HG02678 (cell line): ENCODE measurements around the gene ZNF330.
A peak's percentile ranks its signal among the peaks of the same experiment; 100 is the strongest.

Experiments
- ATAC-seq: cut with Tn5 transposase; IDR thresholded peaks from one replicate; pipeline ENCODE4 v1.9.1; 2021; ENCODE audit warnings: mild to moderate bottlenecking, moderate library complexity; ENCODE audit not compliant: unreplicated experiment

ZNF330 gene

DNA sequence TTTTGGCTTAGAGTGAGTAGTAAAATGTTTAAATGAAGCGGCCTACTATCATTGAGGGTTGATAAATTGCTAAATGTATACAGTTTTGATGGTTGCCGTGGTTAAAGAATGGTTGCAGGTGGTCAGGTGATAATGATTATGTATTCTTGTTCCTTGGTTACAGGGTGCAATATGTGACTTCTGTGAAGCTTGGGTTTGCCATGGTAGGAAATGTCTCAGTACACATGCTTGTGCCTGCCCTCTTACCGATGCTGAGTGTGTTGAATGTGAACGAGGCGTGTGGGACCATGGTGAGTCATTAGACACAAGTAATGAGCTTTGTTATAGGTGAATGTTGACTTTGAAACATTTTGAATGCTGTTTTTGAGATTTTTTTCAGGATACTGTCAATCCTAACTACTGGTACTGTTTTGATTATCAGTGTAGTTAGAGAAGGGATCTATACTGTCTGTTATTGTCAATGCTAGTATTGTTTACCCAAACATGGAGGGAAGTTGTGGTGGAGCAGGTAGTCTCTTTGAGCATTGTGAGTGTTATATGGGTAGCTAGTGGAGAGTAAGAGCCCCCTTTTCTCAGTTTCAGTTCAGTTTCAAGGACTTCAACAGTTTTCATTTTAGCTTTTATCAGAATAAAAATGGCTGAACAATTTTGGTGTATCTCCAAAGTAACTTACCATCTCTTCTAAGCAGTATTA lies 8.9 kb downstream of the ZNF330 start:
- peak; percentile 62 for ATAC-seq

DNA sequence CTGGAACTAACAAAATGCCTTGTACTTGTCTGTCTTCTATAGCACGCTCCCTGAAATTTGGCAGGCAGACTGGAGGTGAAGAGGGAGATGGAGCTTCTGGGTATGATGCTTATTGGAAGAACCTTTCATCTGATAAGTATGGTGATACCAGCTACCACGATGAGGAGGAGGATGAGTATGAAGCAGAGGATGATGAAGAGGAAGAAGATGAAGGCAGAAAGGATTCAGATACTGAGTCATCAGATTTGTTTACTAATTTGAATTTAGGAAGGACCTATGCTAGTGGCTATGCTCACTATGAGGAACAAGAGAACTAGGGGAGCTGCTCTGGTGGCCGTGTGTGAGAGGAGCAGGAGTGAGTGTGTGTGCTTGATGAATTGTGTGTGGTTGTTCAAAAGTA lies 13.0 kb downstream of the ZNF330 start:
- no peak for ATAC-seq

DNA sequence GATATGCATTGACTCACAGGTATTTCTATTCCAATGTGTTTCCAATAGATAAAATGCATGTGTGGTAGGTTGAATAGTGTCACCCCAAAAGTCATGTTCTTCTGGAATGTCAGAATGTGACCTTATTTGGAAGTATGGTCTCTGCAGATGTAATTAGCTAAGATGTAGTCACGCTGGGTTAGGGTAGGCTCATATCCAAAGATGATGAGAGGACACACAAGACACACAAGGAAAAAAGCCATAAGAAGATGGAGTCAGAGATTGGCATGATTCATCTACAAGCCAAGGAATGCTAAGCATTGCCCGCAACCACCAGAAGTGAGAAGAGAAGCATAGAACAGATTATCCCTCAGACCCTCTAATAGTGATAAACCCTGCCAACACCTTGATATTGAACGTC lies 17.5 kb downstream of the ZNF330 start:
- no peak for ATAC-seq

DNA sequence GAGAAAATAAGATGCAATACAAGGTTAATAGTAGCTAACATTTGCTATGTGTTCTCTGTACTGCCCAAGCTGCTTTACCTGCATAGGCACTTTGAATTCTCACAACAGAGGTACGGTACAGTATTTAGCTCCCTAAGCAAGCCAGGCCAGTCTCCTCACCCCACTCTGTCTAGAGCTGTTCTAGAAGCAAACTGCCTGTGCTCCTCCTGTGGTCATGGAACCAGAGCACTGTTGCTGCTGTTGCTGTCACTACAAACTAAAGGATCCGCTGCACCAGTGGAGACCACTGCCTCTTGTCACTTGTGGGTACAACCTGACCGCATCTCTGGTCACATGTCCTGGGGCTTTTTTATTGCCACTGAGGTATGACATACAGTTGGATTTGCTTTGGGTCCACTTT lies 19.6 kb downstream of the ZNF330 start:
- no peak for ATAC-seq

DNA sequence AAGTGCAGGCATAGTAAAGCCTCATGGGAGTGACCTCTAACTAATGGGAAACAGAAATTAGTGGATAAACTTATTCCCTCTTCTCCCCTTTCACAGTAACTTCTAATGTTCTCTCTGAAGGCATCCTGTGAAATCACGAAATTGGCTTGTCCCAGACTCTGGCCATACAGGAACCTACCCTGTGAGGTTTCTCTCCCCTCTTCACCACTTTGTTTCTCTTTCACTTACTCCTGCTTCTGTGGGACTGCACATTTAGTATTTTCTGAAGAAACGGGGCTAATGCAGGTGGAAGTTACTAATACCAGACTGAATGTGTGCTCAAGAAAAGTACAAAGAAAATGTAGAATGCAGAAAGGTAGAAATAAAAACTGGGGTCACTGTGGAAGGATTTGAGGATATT lies 20.0 kb downstream of the ZNF330 start:
- ATAC-seq: no peak

DNA sequence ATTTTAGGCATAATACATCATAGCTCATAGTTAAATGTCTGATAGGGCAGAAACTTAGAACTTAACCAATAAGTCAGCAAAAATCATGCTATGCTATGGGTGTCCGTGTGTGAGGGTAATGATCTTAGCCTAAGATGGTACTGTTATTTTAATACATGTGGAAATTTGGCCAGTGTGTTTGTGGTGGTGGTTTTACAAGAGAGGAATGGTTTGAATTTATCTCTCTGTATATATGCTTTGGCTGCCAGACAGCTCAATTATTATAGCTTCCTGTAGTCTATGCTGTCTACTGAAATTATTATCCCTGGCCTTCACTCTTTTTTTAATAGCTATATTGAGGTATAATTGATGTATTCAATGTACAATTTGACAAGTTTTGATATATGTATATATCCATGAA lies 21.3 kb downstream of the ZNF330 start:
- ATAC-seq: no peak

DNA sequence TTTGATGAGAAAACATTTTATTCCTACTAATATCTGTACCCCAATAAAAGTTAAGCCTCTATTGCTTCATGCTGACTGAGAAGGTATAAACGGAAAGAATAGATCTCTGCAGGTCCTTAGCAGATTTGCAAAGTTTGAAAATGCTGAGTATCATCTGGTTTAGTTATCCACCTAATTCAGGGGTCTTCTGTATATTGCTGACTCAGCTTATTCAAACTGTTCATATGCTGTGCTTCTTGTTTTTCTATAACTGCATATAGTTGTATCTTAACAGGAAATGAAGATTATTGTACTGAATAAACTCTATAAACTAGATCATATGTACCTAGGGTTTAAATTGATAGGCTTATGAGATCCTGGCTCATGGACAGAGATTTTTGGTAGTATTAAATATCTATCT lies 23.7 kb downstream of the ZNF330 start:
- no peak for ATAC-seq

DNA sequence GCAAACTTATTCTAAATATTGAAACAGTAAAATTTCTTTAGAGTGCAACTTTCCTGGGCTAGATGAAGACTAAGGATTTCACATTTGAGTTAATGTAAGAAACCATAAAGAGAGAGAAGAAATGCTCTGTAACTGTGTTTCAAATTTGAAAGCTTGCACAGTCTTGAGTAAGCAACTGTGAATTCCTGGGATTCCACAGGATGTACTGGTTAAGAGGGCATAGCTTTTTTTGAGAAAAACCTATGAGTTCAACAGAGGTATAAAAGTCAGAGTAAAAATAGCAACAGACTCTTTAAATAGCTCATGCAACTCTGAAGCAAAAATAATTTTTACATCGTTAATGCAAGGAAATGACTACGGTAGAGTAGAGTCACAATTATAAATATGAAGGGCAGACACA lies 25.5 kb downstream of the ZNF330 start:
- no peak for ATAC-seq

DNA sequence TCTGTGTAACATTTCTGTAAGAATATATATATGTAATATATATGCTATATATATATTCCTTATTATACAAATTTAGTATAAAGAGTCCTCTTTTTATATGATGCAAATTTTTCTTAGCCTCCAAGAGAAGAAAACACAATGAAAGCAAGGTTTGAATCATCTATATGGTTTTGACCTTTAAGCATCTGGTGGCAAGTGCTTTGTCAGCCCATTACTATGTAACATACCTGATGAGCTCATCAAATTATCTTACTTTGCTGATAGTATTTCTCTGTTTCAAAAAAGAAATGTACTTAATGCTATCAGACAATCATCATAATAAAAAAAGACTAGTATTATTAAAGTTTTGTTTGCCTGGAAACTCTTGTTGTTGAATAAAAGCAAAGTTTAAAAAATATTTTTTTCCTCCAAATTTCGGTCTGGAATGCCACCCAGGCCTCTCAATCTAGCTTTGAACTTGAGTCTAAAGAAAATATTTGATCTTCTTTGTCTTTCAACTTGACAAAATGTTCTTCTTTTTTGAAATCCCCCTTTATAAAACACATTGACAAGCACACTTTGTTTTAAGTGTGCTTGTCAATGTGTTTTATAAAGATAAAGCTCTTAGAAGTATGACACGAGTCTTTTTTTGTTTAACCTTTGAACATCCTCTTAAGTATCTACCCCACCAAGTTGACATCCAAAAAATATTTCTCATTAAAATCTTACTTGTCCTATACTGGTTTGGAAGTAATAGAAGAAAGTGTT lies 26.2 kb downstream of the ZNF330 start:
- no peak for ATAC-seq

DNA sequence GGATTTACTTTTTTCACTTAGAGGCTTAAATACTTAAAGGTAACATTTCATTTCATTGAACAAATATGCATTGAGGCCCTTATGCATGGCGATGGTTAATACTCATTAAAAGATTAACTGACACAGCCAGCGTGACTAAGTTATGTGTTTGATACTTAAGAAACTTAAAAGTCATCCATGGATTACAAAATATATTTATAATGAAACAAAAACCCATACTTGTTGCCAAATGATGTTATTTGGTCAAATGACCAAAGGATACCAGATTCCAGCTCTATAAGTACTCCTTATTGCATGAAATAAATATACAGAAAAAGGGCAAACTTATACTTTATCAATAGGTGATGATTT lies 26.7 kb downstream of the ZNF330 start:
- ATAC-seq: no peak

DNA sequence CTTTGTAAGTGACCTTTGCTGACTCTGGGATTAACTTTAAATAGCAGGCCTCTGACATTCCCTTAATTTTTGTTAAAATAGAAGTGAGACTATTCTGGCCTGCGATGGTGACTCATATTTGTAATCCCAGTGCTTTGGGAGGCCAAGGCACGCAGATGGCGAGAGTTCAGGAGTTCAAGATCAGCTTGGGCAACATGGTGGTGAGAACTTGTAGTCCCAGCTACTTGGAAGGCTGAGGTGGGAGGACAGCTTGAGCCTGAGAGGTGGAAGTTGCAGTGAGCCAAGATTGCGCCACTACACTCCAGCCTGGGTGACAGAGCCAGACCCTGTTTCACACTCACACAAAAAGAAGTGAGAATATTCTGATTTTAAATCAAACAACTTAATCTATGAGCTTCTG lies 27.3 kb downstream of the ZNF330 start:
- ATAC-seq: no peak

DNA sequence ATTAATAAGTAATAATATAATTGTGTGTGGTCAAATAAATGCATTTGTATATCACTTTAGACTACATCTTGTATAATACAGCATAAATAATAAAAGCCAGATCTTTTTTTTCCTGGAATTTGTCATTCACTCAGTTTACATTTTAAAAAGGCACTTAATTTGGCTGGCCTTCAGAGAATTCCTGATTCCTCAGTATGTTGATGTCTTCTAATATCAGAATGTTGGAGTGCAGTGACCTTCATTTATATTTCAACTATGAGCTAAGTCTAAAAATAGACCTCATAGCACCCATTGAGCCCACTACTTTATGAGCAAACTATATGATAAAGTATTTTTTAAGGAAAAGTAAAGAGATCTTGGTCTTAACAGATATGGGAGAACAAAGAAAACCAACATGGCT lies 27.8 kb downstream of the ZNF330 start:
- no peak for ATAC-seq

DNA sequence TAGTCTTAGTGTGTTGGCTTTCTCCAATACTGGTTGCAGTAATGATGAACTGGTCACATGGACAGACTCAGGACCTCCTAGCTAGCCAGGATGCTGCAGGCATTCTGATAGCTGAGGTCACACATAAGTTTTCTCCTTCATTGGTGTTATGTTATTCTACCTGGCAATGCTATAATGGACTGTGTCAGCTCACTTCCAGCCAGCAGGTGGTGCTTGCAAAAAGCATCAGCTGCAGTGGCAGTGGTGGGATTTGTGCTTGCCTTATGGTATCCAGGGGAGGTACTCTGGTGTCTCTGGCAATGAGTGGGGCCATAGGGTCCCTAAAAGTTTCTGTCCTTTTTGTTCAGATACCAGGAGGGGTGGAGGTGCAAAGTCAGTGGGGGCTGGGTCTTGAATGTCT lies 33.6 kb downstream of the ZNF330 start:
- no peak for ATAC-seq

DNA sequence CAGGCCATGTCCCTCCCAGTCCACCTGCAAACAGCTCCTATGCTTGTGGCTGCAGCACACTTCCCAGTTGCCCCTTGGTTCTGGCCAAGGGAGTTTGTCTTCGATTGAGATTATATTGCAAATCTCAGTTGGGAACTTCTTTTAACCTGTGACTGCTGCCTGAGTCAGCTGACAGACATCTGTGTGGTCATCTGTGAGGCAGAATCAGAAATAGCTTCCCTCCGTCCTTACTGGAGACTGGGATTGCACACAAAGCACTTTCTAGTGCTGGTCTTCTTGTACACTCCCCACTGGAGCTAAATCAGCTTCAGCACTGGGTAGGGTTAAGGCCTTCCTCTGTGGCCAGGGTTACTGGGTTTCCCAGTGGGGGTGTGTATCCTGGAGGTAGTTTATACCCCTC lies 34.3 kb downstream of the ZNF330 start:
- ATAC-seq: no peak

DNA sequence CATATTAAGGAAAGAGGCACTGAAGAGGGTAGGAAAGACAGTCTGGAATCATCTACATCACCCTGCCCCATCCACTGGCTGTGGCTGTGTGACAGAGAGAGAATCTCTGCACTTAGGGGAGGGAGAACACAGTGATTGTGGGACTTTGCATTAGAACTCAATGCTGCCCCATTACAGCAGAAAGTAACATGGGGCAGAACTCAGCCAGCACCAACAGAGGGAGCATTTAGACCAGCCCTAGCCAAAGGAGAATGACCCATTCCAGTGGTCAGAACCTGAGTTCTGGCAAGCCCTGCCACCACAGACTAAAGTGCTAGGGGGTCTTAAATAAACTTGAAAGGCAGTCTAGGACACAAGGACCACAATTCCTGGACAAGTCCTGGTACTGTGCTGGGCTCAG lies 37.9 kb downstream of the ZNF330 start:
- ATAC-seq: no peak

DNA sequence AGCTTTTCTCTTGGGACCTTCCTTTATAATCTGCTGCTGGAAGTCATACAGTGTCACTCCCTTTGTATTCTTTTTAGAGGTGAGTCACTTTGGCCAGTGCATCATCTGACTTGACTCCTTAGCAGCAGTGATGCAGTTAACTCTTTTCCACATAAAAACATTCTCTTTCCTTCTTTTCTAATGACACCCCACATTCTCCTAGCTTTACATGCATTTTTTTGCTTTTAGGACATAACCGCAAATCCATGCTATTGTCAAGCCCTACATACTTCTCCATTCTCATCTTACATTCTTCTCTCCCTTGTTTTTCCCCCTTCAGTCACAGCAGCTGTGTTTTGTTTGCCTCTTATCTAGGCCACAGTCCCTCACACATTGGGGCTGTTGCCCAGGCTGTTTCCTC lies 55.1 kb downstream of the ZNF330 start:
- no peak for ATAC-seq

DNA sequence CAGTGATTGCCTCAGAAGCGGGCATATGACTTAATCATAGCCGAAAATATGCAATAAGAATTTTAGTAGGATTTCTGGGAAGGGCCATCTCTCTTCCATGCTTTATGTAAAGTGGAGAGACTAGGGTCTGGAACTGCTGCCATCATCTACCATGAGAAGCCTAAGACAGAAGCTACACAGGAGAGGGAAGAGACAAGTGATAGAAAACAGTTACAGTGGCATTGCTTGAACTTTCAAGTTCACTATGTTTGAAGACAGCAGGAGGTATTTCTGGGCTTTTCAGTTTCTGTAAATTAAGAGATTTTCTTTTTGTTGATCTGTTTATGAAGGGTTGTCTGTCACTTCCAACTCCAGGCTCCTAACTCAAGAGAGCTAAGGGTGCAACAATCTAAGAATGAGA lies 62.5 kb downstream of the ZNF330 start:
- no peak for ATAC-seq

DNA sequence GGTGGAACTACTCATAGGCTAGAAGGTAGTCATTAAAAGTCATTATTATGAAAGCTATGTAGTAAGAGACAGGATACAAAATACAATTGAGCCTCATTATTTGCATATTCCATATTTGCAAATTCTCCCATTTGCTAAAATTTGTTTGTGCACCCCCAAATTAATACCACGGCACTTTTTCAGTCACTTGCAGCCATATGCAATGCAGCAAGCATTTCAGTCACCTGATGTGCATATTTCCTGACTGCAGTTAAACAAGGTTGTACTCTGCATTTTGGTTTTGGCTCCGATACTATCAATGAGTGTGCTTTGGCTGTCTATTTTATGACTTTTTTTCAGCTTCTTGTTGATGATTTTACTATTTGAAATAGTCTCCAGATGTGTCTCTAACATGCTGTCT lies 62.9 kb downstream of the ZNF330 start:
- no peak for ATAC-seq
